ENCODE data around the gene TRIP10. TPM values are rescaled to one million over a fixed set of nuclear protein-coding genes. Genes with fewer than 3 reads are reported as not detected.
A peak's percentile ranks its signal among the peaks of the same experiment; 100 is the strongest.
"Not testable (repeated sequence)": the region's sequence is repeated elsewhere in the genome, so short reads cannot be mapped to it uniquely, and the experiment has no call there.

The TRIP10 gene
- total RNA-seq, 2 donors from 2014 or later, result 111 to 116 TPM

GRCh38 chr19:6769006-6769619 lies 29.6 kb downstream of the TRIP10 start:
- H3K4me3 Mint-ChIP-seq, result no peak overlapping the region
- DNase-seq, result peak; percentile 74

GRCh38 chr19:6771648-6772027 lies 32.2 kb downstream of the TRIP10 start:
- not testable (repeated sequence) for DNase-seq; H3K36me3 ChIP-seq (ENCODE audit: control insufficient read depth, insufficient read depth, low read length); H3K4me3 Mint-ChIP-seq; H3K27me3 Mint-ChIP-seq (ENCODE audit: insufficient read depth); H3K9me3 ChIP-seq (ENCODE audit: control insufficient read depth, low read length); H3K9ac ChIP-seq (ENCODE audit: extremely low read depth, low read length, poor library complexity, severe bottlenecking); H3K4me1 ChIP-seq (ENCODE audit: control insufficient read depth, insufficient read depth, low read length); H3K4me1 Mint-ChIP-seq; H3K9me3 Mint-ChIP-seq; H3K36me3 Mint-ChIP-seq (ENCODE audit: low read depth); H3K27ac ChIP-seq (ENCODE audit: low read depth, low read length); H3K27me3 ChIP-seq (ENCODE audit: control insufficient read depth, insufficient read depth, low read length, poor library complexity, severe bottlenecking); H3K27ac Mint-ChIP-seq; H3K4me3 ChIP-seq (ENCODE audit: low read length)
- 84 to 92% methylated on average over 4 to 7 of the region's 7 CpGs for WGBS, 2 experiments (ENCODE audit: insufficient coverage in 1 of 2, insufficient read length in 1 of 2)

More at GRCh38 chr19:6769006-6769619, 29.6 kb downstream of the TRIP10 start:
- Histone ChIP-seq H3K36me3 (ENCODE audit: control insufficient read depth, insufficient read depth, low read length) (no peaks in the 10 kb centered on the region), H3K27ac (ENCODE audit: low read depth, low read length) (no peak overlapping the region), H3K9ac (ENCODE audit: extremely low read depth, low read length, poor library complexity, severe bottlenecking) (no peak overlapping the region), H3K27me3 (ENCODE audit: control insufficient read depth, insufficient read depth, low read length, poor library complexity, severe bottlenecking) (no peaks in the 10 kb centered on the region), H3K4me3 (ENCODE audit: low read length) (no peak overlapping the region), H3K4me1 (ENCODE audit: control insufficient read depth, insufficient read depth, low read length) (no peaks in the 10 kb centered on the region), H3K9me3 (ENCODE audit: control insufficient read depth, low read length) (no peaks in the 10 kb centered on the region)
- Mint-ChIP-seq H3K27me3 (ENCODE audit: insufficient read depth) (no peaks in the 10 kb centered on the region), H3K36me3 (ENCODE audit: low read depth) (no peaks in the 10 kb centered on the region), H3K4me1 (peaks cover 12% of the 10 kb centered on the region), H3K9me3 (no peaks in the 10 kb centered on the region), H3K27ac (no peak overlapping the region)
- TF ChIP-seq CTCF (conservative IDR thresholded peaks at IDR 0.05), result peak; percentile 76
- WGBS, 2 experiments (ENCODE audit: insufficient coverage in 1 of 2, insufficient read length in 1 of 2), result 52 to 55% methylated on average over 11 of the region's 11 CpGs

- H3K36me3 Mint-ChIP-seq (ENCODE audit: low read depth), result no peaks in the 10 kb centered on the region
- no peaks in the 10 kb centered on the region for H3K4me1 ChIP-seq (ENCODE audit: control insufficient read depth, insufficient read depth, low read length)
- H3K4me1 Mint-ChIP-seq, result no peaks in the 10 kb centered on the region
- H3K36me3 ChIP-seq (ENCODE audit: control insufficient read depth, insufficient read depth, low read length), result no peaks in the 10 kb centered on the region
- 83 to 84% methylated on average over 6 to 22 of the region's 25 CpGs for whole genome bisulfite sequencing, 2 experiments (ENCODE audit: insufficient coverage in 1 of 2, insufficient read length in 1 of 2)
- no peaks in the 10 kb centered on the region for H3K9me3 Mint-ChIP-seq
- H3K27me3 ChIP-seq (ENCODE audit: control insufficient read depth, insufficient read depth, low read length, poor library complexity, severe bottlenecking), result no peaks in the 10 kb centered on the region
- H3K4me3 Mint-ChIP-seq, result no peak within 1 kb of the TSS
- H3K27ac Mint-ChIP-seq, result peak within 1 kb of the TSS; percentile 48
- H3K9ac ChIP-seq (ENCODE audit: extremely low read depth, low read length, poor library complexity, severe bottlenecking), result no peak within 1 kb of the TSS
- H3K27me3 Mint-ChIP-seq (ENCODE audit: insufficient read depth), result peaks cover 4% of the 10 kb centered on the region
- H3K4me3 ChIP-seq (ENCODE audit: low read length), result no peak within 1 kb of the TSS
- no peak within 1 kb of the TSS for H3K27ac ChIP-seq (ENCODE audit: low read depth, low read length)
- H3K9me3 ChIP-seq (ENCODE audit: control insufficient read depth, low read length), result no peaks in the 10 kb centered on the region
- peak; percentile 57 for DNase-seq
- peak; percentile 45 for TF ChIP-seq CTCF (conservative IDR thresholded peaks at IDR 0.05)
These were observed 32.8 kb downstream of the TRIP10 start, which contains the start of gene VAV1 for GRCh38 chr19:6772028-6772865. Gene VAV1, plus strand, starts transcription at chr19:6772708. Its CDS starts 100 bp downstream, at chr19:6772808.

Data from endodermal cell (in vitro differentiated cells).